LoVo (cell line): ENCODE measurements around the gene DNAH10.

Experiments used
- DNase-seq: peaks from one replicate; pipeline ENCODE4 v3.0.0-alpha.2; 2016; ENCODE audit warnings: low spot score

The DNAH10 gene

DNA sequence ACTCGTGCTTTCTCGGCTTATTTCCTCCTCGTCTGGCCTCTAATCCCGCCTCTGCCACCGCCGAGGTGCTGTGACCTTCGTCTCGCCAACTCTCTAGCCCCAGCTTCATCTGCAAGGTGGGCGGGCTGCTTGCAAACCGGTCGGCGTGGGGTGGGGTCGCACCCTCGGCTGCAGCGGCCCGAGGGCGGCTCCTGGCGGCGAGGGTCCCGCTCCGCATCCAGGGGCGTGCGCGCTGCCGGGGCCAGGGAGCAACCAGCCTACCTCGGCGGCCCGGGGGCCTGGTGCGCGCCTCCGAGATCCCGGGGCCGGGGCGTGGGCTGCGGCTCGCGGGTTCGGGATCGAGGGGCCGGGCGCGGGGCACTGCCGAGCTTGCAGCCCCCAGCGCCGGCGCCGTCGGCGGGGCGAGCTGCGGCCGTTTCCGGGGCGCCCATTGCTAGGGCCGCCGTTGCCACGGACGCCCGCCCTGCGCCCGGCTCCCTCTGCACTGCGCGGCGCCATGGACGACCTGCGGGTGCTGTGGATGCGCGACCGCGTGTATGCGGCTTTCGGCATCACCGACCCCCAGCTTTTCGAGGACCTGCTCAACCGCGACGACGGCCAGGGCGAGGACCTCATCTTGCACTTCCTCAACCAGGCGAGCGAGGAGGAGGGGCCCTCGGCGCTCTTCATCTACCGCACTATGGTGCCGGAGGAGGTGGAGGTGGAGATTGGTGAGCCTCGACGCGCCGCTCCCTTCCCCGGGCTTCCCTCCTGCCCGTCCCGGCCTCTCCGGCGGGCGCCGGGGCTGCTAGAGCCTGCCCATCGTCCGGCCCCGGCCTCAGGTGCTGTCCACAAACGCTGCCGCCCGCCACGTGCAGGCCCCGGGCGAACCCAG, at the start of gene DNAH10:
Gene DNAH10 (plus strand): TSS at position 461 of the 874 bp plus-strand sequence. CDS start 36 bp downstream, at position 497.
- DNase-seq, result no peak

DNA sequence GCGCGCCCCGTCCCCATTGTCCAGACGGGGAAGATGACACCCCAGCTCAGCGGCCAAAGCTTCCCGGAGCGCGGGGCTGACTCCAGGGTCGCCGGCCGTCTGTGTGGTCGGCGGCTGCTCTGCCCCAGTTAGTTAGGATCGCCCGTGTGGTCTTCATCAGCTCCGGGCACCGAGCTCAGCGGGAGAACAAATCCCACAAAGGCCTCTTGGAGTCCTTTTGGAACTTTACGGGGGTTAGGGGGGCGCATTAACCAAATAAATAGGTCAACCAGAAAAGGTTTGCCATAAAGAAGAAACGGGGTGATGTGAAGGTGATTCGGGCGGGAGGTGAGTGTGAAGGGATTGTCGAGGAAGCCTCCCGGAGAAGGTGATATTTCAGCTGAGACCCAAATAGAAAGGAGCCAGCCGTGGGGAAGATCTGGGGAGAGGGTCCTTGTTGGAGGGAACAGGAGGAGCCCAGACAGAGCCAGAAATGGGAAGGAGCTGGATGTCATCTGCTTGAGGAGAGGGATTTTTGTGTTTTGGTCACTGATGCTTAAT, 49.3 kb upstream of the DNAH10 start:
- no peak for DNase-seq

DNA sequence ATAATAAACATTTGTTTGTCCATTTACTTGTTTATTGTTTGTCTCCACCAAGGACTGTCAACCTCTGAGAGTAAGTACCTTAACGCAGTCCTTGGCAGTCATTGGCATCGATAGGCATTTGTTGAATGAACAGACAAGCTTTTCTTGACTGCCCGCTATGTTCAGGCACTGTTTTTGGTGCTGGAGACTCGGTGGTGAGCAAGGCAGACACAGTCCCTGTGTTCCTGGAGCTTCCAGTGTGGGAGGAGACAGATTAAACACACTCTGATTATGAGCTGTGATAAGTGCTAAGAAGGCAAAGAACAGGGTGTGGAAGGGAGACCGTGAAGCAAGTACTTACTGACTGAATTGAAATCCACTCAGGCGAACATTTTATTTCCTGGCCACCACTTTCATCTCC, 48.7 kb upstream of the DNAH10 start:
- DNase-seq, result no peak

- DNase-seq, result no peak
These were observed 48.1 kb upstream of the DNAH10 start for GRCh38 chr12:123713823-123714585.

- no peak for DNase-seq
These were observed 46.9 kb upstream of the DNAH10 start for GRCh38 chr12:123715195-123715594.

DNA sequence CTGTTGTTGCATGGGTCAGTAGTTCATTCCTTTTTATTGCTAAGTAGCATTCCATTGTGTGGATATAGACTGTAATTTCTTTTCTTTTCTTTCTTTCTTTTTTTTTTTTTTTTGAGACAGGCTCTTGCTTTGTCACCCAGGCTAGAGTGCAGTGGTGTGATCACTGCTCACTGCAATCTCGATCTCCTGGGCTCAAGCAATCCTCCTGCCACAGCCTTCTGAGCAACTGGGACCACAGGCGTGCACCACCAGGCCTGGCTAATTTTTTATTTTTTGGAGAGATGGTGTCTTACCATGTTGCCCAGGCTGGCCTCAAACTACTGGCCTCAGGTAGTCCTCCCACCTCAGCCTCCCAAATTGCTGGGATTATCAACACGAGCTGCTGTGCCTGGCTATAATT, 44.8 kb upstream of the DNAH10 start:
- DNase-seq, result no peak

DNA sequence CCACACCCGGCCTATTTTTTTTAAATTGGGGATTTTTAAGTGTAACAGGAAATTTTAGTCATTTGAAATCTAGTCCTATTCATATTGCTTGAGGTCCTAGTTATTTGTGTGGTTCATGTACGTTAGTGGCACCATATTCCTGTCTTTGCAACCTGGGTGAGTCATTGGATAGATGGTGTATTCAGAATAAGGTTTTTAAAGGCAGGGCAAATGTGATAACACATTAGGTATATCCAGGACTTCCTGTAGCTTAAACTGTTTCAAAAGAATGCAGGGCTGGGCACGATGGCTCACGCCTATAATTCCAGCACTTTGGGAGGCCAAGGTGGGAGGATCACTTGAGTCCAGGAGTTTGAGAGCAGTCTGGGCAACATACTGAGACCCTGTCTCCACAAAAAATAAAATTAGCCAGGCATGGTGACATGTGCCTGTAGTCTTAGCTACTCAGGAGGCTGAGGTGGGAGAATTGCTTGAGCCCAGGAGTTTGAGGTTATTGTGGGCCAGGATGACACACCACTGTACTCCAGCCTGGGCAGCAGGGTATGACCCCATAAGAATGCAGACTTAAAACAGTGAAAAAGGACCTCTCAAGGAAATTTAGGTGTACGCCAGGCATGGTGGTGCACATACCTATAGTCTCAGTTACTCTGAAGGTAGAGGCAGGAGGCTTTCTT, 41.8 kb upstream of the DNAH10 start:
- no peak for DNase-seq

- DNase-seq, result no peak
These were observed 40.9 kb upstream of the DNAH10 start for GRCh38 chr12:123721245-123721644.

GRCh38 chr12:123723011-123723410, 39.1 kb upstream of the DNAH10 start:
- no peak for DNase-seq

DNA sequence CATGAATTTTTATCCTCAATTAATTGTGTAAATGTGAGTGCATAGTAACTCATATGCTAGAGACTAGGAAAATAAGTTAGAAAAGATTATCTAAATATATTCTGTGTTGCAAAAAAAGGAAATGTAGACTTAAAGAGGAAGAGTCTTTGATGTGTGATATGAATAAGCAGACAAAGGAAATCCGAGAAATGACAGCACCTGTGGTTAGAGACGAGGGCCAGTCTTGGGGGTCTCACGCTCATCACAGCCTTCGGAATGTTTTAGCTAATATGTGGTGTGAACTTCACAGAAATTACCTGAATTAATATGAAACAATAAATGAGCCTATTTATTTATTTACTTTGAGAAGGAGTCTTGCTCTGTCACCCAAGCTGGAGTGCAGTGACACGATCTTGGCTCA, 38.3 kb upstream of the DNAH10 start:
- DNase-seq, result no peak

GRCh38 chr12:123726244-123726643, 35.9 kb upstream of the DNAH10 start:
- no peak for DNase-seq

DNA sequence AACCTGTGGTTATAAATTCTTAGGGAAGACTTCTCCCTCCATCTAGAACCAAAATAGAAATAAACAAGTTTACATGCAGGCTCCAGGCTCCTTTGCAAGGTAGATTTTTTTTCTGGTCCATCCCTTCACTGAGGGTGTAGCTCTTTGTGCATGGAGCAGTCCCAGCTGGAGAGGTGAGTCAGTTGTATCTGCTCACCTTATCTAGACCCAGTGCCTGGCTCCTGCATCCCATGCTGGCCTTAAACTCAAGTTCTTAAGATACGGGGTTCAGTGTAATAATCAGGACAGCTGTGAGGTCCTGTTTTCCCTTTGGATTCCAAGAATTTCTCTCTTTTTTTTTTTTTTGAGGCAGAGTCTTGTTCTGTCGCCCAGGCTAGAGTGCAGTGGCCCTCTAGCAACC, 35.1 kb upstream of the DNAH10 start:
- no peak for DNase-seq

GRCh38 chr12:123727878-123728277, 34.2 kb upstream of the DNAH10 start:
- DNase-seq, result no peak

DNA sequence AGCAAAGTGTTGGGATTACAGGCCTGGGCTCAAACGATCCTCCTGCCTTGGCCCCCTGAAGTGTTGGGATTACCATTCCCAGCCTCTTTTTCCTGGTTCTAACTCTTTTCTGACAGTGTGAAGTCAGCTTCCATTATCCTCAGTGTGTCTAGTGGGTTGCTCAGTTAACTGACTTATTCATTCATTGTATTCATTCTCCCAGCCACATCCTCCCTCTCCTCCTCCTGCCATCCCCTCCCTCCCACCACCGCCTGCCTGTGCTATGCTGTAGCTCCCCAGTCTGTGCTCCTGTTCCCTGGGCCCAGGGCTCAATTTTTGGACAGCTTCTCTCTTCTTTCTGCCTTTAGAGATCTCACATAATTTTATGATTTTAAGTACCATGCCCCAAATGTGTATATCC, 30.5 kb upstream of the DNAH10 start:
- DNase-seq, result no peak

DNA sequence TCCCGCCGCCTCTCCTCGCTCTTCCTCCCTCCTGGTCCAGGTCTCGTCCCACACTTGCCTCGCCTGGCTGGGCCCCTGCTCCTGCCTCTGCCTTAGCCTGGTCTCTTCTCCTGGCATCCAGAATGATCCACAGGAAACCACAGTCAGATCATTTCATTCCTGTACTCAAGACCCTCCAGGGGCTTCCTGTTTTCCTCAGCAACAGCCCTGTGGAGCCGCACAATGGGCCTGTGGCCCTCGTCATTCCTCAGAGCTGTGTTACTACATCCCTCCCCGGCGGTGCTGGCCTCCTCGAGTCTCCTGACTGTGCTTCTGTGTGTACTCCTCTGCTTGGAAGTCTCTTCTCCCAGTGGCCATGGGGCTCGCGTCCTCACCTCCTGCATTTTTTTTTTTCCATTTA, 29.9 kb upstream of the DNAH10 start:
- no peak for DNase-seq

- DNase-seq, result no peak
These were observed 28.9 kb upstream of the DNAH10 start for GRCh38 chr12:123733229-123733628.

DNA sequence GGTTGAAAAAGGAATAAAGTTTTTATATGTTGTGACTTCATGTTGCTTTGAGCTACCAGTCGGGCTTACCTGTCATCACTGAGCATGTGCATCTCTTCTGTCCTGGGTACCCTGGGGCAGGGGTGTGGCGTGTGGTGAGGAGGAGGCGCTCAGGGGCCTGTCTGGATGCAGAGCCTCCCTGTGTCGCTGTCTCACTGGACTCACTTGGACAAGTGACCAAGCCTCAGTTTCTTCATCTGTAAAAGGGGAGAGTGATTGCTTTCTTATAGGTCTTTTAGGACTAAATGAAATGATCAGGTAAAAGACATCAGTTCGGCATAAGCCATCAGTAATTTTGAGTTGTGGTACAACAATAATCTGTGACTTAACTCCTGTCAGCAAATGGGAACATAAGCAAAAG, 27.8 kb upstream of the DNAH10 start:
- no peak for DNase-seq

GRCh38 chr12:123741937-123742572, 20.0 kb upstream of the DNAH10 start:
- DNase-seq, result no peak

DNA sequence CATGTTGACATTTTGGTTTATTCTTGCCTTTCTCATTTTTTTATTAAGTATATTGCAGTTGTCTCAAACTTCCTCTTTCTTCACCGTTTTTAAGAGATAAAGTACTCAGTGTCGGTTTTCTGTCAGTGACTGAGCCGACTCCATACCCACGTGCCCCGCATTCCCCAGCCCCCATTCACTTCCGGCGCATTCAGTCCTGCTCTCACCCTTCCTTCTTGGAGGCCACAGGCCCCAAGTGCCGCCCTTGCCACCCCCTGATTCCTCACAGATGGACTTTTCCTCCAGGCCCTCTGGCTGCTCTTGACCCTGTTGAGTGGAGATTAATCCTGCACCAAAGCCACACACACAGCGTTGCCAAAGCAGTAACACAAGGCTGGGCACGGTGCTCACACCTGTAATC, 19.1 kb upstream of the DNAH10 start:
- no peak for DNase-seq

- DNase-seq, result no peak
These were observed 17.3 kb upstream of the DNAH10 start for GRCh38 chr12:123744836-123745235.

GRCh38 chr12:123747309-123747708, 14.8 kb upstream of the DNAH10 start:
- DNase-seq, result no peak

- DNase-seq, result no peak
These were observed 13.9 kb upstream of the DNAH10 start for GRCh38 chr12:123748161-123748560.
